ENCODE results near the gene MATN1.

The MATN1 gene

DNA sequence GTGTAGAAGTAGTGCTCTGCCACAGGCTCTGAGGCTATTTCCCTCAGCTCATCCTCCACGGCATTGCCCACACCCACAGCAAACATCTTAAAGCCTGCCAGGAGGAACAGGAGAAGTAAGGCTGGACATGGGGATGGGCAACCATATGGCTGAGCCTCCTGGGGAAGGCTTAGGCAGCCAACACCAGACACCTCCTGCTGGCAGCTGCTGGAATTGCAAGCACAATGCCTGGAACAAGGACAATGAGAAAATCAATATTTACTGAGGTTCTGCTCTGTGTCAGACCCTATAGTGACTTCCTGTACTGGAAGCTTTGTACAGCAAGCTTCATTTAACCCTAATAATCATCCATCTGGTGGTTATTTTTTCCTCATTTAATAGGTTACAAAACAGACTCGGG is 8.2 kb downstream of the MATN1 start:
- DNase-seq, result peak; percentile 18

GRCh38 chr1:30714536-30715090 is 8.8 kb downstream of the MATN1 start:
- DNase-seq, result no peak

- no peak for DNase-seq
Measured at GRCh38 chr1:30714025-30714424, 9.4 kb downstream of the MATN1 start.

GRCh38 chr1:30713311-30713710 is 10.1 kb downstream of the MATN1 start:
- no peak for DNase-seq

DNA sequence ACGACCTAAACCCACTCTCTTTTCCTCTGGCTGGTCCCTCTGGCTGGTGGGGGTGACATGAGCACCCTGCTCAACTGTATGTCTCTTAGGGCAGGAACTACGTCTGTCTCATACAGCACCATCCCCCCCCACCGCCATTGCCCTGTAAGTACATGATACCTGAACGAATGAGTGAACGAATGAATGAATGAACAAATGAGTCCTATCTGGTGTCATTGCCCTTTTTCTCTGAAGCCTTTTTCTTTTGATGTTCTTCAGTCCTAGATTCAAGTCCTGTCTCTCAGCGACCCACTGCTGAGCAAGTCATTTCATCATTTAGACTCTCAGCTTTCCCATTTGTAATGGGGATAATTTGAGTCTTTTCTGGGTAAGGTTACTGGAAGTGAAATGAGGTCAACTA is 10.8 kb downstream of the MATN1 start:
- DNase-seq, result no peak

DNA sequence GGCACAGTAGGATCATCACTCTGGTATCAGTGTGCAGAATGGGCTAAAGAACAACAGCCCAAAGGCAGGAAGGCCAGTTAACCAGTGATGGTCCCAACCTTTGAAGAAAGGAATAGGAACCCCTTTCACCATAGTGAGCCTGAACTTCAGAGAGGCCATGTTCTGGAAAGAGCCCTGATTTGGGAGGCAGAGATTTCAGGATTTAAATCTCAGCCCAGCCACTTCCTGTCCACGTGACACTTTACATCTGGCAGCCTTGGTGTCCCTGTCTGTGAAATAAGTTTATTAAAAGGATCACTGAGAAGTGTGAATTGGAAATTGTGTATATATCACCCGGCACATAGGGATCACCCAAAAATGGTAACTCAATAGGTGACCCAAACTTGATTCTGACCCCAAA is 13.0 kb downstream of the MATN1 start:
- DNase-seq, result no peak

DNA sequence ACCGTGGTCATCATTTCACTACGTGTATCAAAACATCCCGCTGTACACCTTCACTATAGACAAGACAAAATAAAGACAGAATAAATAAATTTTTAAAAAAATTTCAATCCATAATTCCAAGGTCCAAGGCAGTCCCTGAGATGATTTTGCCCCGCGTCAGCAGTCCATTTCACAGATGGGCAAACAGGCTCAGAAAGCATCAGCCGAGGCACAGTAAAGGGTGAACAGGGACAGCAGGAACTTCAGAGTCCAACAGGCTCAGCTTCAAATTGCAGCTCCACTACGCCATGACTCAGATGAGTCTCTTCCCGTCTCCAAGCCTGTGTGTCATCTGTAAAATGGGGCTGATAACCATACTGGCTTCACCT is 15.0 kb downstream of the MATN1 start:
- DNase-seq, result no peak

- DNase-seq, result peak; percentile 71
Measured at GRCh38 chr1:30707412-30708360, 15.7 kb downstream of the MATN1 start.

DNA sequence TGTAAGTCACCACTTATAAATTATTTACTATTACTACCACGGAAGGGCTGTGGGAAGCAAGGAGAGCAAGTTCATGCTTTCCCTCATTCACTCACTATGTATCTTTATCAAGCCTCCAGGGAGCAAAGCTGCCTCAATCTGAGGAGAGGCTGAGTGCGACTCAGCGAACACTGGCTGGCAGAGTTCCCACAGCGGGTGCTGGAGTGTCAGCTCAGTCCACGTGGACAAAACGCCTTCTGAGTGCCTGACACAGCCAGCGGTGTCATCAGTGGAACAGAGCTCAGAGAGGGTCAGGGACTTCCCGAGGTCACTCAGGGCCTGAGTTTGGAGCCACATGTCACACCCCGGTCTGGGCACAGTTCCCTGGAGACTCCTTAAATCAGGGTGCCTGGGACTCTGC is 16.9 kb downstream of the MATN1 start:
- no peak for DNase-seq

- no peak for DNase-seq
Measured at GRCh38 chr1:30705698-30706097, 17.7 kb downstream of the MATN1 start.

DNA sequence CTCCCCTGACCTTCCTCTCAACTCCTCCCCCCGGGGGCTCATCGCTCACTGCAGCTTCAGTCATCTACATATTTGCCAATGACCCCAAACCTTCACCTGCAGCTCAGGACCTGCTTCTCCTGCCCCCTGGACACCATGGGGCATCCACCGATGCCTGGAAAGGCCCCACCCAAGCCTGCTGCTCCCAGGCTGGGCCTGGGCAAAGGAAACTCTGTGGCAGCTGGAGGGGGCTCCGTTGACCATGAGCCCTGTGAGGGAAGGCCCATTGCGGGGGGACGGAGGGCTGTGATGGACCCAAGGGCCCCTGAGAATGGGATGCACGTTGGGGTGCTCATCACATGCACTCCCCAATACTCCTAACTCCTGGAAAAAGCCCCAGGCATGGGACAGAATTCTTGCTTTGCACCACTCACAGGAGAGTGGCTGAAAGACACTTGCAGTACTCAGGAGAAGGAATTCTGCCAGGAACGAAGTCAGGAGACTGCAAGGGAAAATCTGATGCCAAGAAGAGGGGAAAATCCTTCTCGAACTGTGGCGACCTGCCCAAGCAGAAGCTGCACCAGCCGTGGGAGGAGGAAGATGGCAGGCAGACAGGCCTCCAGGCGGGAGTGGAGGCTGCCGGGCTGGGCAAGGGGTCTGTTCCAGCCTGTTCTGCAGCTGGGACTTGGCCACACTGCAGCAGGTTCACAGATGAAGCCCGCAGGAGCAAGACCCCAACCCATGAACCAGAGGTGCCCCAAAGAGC is 18.4 kb downstream of the MATN1 start:
- no peak for DNase-seq

GRCh38 chr1:30704271-30704670 is 19.1 kb downstream of the MATN1 start:
- no peak for DNase-seq

DNA sequence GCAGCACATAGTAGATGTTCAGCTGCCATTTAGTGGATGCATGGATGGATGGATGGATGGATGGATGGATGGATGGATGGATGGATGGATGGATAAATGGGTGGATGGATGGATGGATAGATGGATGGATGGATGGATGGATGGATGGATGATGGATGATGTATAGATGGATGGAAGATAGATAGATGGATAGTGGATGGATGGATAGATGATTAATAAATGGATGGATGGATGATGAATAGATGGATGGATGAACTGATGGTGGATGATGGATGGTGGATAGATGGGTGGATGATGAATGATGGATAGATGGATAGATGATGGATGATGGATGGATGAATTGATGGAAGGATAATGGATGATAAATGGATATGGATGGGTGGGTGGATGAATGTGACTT is 20.6 kb downstream of the MATN1 start:
- DNase-seq, result no peak

DNA sequence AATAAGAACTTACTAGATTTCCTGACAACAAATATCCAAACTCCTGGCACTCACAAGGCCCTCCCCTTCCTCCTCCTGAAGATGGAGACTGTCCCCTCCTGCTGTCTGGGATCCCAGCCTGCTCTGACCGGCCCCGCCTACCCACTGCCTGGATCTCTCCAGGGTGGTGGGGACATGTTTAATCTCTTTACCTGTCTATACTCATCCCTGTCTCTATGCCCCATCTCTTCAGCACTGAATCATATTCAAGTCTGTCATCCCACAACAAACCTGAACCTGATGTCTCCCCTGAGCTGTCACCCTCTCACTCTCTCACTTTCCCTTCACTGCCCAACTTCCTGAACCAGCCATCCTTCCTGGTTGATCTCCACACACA is 22.1 kb downstream of the MATN1 start:
- no peak for DNase-seq

DNA sequence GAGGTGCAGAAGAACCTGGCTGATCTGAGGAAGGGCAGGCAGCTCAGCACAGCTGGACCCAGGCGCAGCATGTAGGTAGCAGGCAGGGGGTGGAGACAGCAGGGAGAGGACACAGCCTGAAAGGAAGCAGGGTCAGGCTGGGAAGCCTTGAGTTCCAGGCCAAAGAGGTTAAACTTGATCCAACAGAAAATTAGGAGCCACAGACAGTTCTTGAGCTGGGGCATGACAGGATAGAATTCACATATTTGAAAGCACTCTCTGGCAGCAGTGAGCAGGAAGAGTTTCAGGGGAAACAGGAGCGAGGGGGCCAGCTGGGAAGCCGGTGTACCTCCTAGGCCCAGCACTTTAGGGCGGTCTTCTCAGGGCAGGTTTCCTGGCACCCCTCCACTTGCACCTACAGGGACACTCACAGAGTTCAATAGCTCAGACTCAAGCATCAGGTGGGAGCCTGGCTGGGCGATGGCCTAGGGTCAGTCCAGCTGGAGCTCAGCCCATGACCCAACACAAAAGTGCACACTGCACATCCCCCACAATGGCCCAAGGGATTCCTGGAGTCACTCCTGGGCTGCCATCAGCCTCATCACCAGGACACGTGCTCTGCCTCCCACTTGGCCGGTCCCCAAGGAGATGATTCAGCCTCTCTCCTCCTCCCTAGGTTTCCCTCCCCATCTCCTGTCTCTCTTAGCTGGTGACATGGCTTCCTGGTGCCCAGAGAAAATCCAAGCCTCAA is 22.7 kb downstream of the MATN1 start:
- DNase-seq, result no peak

DNA sequence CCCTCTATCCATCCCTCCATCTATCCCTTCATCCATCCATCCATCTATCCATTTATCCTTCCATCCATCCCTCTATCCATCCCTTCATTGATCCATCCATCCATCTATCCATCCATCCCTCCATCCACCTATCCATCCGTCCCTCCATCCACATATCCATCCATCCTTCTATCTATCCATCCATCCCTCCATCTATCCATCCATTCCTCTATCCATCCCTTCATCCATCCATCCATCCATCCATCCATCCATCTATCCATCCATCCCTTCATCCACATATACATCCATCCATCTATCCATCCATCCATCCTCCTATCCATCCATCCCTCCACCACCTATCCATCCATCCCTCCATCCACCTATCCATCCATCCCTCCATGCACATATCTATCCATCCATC is 23.6 kb downstream of the MATN1 start:
- no peak for DNase-seq

- no peak for DNase-seq
Measured at GRCh38 chr1:30698401-30698981, 24.9 kb downstream of the MATN1 start.

GRCh38 chr1:30697571-30698376 is 25.6 kb downstream of the MATN1 start:
- DNase-seq, result no peak

DNA sequence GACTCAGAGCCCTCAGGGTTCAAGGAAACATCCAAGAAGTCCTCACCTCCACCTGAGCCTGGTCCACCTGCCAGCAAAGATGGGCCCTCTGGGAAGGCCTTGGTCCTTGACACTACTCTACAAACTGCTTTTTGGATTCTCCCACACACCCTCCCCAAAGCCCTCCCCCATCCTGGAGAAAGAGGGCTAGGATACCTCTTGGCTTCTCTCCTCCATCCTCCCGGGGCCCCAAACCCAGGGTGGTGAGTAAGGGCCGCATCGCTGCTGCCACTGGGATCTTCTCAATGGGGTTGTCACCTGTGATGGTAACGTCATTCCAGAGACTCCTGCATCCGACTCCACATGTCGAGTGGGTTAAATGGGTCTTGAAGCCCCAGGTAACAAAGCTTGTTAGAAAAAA is 26.6 kb downstream of the MATN1 start:
- no peak for DNase-seq

DNA sequence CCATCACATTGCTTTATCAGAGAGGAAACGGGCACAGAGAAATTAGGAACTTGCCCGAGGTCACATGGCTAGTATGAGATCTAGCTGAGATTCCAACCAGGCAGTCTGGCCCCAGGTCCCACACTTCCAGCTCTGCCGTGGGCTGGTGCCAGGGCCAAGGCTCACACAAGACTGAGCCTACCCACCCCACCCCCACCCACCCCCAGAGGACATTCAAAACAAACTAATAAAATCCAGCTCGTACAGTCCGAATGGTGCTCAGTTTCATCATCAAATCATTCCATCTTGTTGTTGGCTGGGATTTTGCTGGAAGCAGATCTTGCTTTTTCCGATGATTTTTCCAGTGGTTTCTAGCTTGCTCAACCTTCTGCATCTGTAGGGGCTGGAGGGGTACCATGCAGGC is 27.9 kb downstream of the MATN1 start:
- DNase-seq, result no peak

GRCh38 chr1:30694280-30695175 is 28.9 kb downstream of the MATN1 start:
- DNase-seq, result no peak

Data from CD4-positive, alpha-beta T cell treated with Interleukin-6 for 4 hours (primary cell).